ENCODE results near the gene CD300H.

Gene CD300H

DNA sequence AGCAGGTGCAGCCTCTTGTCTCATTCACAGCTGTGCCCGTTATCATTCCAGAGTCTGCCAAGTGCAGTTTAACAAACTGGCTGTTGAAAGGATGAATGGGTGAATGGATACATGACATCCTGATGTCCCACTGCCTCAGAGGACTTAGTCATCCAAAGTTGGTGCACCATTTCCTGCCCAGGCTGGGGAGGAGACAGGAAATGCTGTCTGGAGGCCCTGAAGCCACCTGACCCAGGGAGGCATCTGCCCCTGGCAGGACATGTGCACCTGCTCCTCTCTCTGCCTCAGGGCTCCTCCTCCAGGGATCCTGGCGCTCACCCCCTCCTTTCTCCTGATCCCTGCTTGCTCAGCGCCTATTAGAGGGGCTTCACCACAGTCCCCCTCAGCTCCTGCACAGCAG is 19.6 kb downstream of the CD300H start:
- no peak for DNase-seq

DNA sequence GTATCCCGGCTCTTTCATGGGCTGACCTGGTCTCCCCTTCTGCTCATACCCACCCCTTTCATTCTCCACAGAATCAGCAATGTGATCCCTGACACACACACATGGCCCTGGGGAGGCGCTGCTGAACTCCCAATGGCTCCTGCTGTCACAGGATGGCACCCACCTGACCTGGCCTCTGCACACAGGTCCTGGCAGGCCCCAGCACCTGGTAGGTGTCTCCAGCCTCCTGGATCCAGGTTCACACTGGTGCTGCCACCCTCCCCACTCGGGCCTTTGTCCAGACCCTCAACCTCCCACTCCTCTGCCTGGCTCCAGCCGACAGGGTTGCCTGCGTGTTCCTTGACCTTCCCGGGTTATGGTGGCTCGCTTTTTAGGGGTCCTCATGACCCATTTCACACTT is 20.0 kb downstream of the CD300H start:
- no peak for DNase-seq

DNA sequence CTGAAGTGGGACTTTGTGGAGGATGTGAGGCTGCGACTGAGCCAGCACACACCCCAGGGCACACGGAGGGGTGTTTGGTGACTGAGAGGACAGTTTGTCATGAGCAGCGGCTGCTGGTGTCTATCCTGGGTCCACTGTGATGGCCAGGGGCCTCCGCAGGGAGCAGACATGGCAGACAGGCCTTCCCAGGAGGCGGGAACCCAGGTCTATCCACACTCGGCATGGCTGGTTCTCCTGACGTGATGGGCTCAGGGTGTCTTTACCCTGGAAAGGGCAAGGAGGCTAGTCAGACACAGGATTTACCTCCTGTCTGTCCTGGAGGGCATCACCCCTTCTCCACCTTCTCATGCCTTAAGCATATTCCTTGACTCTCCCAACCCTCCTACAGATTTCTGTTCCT is 20.7 kb downstream of the CD300H start:
- no peak for DNase-seq

DNA sequence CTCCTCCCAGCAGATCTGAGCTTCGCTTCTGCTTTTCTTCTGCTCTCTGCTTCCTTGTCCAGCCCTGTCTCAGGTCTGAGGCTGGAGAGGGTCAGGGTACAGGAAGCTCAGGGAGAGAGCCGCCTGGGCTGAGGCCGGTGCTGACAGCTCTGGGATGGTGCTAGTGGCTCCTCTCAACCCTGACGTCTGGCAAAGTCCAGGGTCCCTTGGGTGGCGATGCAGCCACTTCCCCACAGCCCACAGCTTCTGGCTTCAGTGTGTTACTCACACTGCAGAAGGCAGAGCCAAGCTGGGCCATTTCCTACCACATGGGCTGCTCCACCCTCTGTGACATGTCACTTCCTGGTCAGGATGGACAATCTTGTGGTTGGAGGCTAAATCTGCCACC is 21.5 kb downstream of the CD300H start, which contains the start of gene CD300C:
Gene CD300C (minus strand): TSS at position 273 of the 388 bp plus-strand sequence. CDS start 333 bp downstream, outside the sequence.
- DNase-seq = no peak

DNA sequence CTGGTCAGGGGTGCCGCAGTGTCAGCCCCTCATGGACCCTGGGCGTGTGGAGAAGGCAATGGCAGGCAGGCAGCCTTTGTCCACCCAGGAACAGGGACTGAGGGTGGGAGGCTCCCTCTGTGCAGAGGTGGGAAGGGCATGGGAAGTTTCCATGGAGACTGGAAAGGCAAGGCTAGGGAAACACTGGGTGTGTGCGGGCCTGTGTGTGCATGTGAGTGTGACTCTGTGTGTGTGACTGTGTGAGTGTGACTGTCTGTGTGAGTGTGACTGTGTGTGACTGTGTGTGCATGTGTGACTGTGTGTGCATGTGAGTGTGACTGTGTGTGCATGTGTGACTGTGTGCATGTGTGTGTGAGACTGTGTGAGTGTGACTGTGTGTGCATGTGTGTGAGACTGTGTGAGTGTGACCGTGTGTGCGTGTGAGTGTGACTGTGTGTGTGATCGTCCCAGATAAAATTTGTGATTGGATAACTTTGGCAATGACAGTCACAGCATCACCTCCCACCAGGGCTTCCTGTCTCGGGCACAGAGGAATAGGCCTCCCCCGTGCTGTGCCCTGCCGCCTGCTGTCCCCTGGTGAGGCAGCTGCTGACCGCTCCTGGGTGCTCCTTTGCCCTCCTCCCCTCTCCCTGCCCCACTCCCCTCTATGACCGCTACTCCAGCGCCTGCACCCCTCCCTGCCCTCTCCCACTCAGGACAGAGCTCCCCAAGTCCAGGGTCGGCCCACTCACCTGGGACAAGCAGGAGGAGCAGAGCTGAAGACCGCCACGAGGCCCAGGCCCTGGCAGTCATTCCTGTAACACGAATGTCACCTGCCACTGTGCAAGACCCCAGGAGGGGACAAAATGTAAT is 22.1 kb downstream of the CD300H start:
- DNase-seq = no peak

DNA sequence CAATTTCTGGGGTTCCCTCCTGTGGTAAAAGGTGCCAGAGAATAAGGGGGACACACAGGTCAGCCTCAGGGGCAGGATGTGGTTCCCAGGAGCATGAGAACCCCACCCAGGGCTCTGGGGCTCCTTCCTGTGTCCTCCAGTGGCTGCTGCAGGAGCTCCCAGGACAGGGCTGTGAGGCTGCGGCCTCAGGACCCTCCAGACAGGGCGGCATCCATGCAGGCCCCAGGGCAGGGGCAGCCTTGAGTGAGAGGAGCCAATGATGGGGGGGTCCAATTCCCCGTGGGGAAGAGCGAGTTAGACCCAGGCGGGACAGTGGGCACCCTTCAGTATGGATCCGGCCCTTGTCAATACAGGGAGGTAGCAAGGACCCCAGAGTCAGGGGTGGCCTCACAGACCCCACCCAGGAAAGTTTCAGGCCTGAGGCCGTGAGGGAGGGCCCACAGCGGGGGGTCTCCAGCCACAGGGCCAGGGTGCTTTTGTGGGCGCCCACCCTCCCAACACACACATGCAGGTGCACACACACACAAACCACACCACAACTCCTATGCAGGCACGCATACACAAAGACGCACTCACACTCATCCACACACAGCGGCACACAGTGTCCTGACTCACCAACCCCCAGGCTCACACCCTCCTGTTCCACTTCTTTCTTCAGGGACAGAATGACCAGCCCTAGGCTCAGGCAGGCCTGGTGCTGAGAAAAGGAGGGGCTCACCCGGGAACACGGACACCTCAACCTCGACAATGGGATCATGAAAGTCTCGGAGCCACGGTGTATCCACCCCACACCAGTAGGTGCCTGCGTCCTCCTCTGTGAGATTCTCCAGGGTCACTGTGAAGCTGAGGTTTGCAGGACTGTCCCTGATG is 23.2 kb downstream of the CD300H start:
- no peak for DNase-seq

DNA sequence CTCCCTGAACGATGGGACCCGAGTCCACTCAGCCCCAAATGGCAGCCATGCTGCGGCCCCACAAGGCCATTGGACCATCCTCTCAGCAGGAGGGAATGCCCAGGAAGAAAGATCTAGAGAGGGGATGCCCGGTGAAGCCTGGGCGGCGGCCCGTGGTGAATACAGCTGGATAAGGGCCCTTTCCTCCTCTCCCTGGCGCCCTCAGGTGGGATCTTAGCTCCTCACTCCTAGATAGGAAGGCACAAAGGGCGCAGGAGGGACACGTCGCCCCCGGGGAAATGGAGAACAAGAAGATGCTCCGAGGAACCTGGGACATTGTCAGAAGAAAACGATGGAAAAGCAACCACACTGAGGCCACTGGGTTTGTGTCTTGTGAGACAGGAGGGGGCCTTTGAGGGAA is 23.9 kb downstream of the CD300H start:
- DNase-seq = no peak

DNA sequence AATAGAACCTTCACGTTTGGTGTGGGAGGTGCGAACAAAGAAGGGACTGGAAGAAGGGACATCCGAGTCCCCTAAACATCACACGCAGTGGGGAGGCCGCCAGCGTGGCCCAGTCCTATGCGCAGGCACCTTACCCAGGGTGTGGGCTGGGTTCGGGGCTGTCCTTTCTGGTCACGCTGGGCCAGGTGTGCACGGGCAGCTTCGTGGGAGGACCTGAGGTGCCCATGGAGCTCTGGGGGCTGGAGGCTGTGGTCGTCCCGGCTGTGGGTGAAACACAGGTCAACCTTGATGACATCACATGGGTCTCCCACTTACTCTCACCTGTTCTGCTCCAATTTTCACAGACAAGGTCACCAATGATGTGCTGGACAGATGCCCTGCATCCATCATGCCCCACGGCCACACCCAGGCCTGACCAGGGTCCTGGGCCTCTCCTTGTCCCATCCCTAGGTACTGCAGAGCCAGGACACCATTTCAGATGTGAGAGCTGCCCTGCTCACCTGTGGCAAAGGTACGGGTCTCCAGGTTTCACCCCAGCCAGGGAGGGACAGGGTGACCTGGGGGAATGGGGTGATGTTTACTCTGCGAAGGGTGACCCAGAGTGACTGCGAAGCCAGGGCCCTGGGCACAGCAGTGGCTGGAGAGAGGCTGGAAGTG is 24.5 kb downstream of the CD300H start:
- no peak for DNase-seq

DNA sequence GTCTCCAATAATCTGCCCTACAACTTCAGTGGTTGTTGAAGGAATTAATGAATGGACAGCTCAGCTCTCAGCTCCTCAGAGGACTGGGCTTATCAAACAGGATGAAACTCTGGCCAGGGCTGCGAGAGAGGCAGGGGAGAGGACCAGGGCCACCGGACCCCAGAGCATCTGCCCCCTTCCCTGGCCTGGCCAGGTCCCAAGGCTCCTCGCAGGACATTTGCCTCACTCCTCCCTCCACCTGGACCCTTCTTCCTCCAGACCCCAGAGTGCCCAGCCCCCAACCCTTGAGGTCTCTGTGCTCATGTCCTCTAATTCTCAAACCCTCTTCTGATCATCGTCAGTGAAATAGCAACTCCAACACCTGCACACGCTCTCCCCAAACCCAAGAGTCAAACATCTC is 25.1 kb downstream of the CD300H start:
- DNase-seq = no peak

DNA sequence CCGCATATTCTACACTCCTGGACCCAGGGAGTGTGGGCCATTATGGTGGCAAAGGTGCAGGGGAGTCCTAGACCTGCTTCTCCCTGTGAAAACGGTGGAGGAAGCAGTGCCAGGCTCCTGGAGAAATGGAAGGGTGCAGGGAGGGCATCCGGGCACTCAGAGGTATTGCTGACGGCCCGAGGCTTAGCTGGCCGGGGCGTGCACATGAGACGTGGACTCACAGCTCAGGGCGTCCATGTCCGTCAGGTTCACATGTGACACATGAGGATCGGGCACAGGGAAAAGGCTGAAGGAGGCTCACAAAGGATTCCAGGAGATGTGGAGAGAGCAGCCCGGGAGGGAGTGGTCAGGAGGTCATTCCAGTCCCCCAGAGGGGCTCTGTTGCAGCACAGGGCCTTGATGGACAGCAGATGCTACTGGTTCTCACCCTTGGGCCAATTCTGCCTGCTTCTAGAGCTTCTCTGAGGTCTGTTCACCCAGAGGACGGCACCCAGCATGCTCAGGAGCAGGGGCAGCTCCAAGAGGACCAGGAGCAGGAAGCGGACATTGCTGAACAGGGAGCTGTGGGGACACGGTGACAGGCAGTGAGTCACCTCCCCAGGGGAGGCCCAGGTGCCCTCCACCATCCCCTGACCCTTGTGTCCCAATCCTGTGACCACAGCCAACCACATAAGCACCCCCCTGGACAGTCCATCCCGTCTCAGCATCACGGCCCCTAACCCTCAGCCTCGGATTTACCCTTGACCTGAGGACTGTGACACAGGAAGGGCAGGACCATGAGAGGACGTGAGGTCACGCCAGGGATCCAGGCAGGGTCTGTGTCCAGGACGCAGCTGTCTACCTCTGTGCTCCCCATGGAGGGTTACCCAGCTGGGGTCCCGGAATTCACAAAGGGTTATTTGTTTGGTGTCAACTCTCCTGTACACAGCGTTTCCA is 25.9 kb downstream of the CD300H start:
- no peak for DNase-seq

DNA sequence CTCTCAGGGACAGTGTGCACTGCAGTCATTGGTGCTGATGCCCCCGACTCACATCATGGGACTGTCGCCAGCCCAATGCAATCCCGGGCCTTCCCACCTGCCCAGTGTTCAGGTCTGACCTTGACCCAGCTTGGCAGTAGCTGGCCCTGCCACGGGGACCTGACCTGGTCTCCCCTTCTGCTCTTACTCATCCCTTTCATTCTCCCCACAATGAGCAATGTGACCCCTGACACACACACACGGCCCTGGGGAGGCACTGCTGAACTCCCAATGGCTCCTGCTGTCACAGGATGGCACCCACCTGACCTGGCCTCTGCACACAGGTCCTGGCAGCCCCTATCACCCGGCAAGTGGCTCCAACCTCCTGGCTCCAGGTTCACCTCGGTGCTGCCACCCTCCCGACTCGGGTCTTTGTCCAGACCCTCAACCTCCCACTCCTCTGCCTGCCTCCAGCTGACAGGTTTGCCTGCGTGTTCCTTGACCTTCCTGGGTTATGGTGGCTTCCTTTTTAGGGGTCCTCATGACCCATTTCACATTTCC is 28.0 kb downstream of the CD300H start:
- no peak for DNase-seq

DNA sequence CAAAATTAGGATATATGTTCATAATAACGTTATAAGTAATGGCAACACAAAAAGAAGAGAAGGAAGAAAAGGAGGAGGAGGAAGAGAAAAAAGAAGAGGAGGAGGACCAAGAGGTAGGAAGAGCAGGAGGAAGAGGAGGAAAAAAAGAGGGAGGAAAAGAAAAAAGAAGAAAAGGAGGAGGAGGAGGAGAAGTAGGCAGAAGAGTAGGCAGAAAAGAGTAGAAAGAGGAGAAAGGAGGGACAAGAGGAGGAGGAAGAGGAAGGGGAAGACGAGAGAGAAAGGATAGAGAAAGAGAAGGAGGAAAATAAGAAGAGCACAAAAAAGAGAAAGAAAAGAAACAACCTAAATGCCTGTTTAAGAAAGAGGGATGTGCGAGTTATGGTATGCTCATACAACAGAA is 30.4 kb downstream of the CD300H start:
- no peak for DNase-seq

DNA sequence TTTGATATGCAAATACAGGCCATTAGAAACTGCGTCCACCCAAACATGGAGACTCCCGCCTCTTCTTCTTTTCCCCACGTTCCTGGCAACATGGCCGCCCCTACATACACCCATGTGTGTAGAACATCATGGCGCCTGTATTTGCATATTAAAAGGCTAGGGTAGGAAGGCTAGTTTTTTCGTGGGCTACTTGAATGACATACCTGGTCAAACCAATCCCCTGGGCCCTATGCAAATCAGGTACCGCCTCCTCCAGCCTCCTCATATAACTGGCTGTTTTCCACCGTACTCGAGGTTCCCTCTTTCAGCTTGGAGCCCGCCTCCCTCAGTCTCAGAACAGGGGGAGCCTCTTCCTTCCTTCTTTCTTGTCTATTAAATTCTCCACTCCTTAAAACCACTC is 35.2 kb downstream of the CD300H start:
- DNase-seq = no peak

DNA sequence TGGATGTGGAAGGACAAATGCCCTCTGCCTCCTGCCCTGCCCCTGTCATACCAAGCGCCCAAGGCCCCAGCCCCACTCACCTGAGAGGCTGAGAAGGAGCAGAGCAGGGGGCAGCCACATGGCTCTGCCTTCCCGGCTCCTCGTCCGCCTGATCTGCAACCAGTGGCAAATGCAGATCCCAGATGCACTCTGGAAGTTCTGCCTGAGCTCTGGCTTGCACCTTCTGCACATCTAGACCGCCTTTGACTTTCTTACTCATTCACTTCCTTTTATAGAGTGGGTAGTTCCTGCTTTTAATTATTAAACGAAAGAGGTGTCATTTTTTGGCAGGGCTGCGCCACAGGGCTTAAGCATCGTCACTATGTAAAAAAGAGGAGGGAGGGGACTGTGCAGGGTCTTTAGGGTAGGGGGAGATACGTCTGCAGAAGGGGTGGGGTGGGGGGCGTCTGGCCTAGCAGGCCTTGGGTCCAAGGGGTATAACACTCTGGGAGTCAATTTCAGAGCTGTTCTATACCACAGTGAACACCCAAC is 36.0 kb downstream of the CD300H start, which contains the start of gene CD300LB:
Gene CD300LB (minus strand): TSS at position 245 of the 531 bp plus-strand sequence. CDS start 125 bp downstream, at position 120.
- DNase-seq = no peak

DNA sequence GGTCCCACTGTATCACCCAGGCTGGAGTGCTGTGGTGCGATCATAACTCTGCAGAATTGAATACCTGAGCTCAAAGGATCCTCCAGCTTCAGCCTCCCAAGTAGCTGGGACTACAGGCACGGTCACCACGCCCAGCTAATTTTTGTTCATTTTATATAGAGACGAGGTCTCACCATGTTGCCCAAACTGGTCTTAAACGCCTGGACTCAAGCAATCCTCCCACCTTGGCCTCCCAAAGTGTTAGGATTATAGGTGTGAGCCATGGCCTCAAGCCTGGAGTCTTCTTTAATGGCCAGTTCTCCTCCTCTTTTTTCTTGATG is 36.5 kb downstream of the CD300H start:
- no peak for DNase-seq

DNA sequence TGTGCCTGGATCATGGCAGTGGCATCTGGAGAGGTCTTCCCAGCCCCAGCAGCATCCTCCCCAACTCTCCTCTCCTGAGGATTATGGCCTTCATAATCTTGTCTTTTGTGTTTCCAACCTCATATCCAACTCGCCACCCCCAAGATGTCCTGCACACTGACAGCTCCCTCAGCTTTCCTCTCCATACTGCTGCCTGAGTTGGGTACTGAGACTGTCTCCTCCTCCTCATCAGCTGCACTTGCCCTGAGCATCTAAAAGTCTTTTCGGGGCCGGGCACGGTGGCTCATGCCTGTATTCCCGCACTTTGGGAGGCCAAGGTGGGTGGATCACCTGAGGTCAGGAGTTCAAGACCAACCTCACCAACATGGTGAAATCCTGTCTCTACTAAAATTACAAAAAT is 38.1 kb downstream of the CD300H start:
- DNase-seq = no peak

DNA sequence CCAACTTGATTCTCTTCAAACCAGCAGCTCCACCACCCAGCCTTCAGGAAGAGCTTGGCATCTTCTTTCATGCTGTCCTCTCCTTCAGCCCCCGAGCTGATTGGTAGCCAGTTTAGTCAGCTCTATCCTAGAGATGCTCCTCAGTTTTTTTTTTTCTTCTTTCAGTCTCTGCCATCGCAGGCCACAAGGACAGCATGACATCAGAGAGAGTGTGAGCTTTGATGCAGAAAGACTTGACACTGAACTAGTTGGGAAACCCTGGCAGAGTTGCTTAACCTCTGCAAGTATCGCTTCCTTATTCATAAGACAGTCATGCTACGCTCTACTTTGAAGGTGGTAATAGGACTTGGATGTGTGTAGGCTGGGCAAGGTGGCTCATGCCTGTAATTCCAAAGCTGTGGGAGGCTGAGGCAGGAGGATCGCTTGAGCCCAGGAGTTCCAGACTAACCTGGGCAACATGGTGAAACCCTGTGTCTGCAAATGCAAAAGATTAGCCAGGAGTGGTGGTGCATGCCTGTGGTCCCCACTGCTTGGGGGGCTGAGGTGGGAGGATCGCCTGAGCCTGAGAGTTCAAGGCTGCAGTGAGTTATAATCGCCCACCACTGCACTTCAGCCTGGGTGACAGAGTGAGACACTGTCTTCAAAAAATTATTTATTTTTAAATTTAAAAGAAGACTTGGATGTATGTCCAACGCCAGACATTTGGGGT is 38.7 kb downstream of the CD300H start:
- DNase-seq = no peak

DNA sequence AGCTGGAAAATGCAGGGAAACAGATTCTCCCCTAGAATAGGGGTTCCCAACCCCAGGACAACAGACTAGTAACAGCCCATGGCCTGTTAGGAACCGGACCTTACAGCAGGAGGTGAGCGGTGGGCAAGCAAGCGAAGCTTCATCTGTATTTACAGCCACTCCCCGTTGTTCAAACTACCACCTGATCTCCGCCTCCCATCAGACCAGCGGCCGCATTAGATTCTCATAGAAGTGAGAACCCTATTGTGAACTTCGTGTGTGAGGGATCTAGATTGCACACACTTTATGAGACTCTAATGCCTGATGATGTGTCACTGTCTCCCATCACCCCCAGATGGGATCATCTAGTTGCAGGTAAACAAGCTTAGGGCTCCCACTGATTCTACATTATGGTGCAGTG is 39.6 kb downstream of the CD300H start:
- no peak for DNase-seq

DNA sequence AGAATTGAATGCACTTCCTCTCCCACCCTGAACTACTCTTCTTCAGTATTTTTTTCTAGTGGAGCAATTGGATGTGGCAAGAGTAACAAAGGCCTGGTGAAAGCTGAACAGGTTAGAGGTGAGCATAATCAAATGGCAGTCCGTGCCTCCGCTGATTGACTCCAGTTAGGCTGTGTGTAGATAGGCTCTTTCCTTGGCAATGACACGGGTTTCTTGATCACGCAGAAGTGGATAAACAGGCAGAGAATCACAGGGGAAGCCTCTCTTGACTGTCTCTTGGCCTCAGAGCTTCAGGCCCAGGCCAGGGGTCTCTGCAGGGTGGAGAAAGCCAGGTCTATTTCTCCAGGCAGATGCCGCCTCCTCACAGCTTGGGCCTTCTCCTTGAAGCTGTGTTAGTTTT is 40.2 kb downstream of the CD300H start:
- DNase-seq = no peak

DNA sequence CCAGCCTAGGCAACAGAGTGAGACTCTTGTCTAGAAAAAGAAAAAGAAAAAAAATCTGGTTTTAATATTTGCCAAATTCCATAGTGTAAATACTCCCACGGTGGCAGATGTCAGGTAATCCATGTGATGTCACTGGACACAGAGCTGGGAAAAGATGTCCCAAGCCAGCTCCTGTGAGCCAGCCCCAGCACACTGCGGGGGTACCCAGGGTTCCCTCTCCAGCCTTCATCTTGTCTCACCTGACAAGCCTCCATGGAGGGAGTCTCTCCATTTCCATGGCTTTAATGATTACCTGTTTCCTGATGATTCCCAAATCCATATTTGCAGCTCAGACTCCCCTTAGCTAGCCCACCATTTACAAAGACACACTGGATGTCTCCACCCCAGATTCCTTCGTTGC is 40.6 kb downstream of the CD300H start:
- DNase-seq = no peak

DNA sequence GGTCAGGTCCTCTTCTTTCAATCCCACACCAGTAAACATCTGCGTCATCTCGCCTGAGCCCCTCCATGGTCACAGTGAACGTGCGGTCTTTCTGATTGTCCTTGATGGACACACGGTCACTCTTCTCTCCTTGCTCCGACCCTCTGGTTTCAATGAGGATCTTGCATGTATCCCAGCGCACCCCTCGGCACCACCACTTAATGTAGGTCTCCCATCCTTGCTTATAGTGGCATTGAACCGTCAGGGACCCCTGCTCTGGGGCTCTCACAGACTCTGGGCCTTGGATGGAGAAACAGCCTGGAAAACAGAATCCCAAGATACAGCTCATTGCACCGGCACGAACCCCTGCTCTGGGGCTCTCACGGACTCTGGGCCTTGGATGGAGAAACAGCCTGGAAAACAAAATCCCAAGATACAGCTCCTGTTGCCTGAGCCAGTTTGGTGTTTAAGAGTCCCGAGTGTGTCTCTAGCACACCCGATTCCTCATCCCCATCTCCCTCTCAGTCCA is 41.5 kb downstream of the CD300H start:
- no peak for DNase-seq
